GM19324 (cell line): ENCODE results near the gene KIF26B.

ENCODE experiments used
- ATAC-seq: cut with Tn5 transposase; IDR thresholded peaks from one replicate; pipeline ENCODE4 v1.9.1; 2021; ENCODE audit warnings: mild to moderate bottlenecking, moderate library complexity; ENCODE audit not compliant: unreplicated experiment, low FRiP score

KIF26B gene

DNA sequence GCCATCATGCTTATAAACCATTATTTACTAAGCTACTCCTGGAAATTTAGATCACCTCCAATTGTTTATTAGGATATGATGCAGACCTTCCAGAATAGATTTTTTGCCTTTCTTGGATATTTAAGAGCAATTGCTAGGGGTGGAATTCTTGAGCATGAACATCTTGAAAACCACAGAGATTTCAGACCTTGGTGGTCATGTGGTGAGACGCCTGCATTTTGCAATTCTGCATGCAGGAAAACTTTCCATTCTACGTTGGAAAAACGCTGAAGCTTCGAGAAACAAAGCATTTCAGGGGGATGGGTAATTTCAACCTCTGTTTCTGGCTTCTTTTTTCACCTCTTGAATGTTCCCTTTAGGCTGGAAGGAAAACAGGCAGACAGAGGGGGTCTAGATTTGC lies 596.3 kb downstream of the KIF26B start:
- no peak for ATAC-seq

DNA sequence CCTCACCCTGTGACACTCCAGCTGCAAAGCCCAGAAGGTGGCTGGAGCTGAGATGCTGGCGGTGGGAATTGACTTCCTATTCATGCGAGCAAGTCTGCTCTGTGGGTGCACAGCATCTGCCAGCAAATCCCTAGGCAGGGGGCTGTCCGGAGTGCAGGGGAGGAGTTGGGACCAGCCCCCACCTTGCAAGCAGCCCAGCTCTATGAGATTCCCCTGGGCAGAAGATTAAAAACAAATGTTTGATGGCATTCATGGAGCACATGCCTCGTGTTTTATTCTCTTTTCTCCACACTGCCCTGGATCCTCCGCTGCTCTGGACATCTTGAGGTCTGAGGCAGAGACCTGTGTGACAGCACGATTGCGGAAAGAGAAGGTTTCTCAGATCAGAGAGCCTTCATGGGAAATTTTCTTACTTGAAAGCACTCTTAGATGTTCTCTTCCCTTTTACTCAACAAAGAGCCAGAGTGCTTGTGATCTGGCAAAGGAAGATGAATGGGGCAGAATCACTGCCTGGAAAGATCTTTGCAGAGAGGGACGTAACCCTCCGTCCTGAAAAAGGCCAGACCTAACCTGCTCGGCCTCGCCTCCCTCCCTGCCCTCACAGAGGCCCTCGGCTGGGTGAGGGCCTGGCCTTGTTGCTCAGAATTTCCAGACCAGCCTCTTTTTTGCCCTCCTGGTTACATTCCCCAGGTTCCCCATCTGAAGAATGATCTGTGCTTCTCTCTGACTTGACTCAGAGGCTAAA lies 597.1 kb downstream of the KIF26B start:
- ATAC-seq: no peak

DNA sequence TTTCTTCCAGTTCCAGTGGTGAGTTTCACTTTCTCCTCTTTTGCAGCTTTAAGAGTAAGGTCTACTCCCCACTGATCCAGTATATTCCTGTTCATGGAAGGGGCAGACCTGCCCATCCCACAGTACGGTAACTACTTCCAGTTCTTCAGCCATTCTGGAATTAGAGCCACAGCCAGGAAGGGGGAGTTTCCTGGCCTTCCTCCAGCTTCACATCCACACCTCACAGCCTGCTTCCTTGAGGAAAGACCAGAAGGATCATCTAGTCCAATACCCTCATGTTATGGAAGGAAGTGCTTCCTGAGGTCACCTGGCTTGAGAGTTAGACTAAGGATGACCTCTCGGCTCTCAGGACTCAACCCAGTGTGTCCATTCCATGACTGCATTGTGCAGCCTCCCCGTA lies 597.8 kb downstream of the KIF26B start:
- ATAC-seq: no peak

DNA sequence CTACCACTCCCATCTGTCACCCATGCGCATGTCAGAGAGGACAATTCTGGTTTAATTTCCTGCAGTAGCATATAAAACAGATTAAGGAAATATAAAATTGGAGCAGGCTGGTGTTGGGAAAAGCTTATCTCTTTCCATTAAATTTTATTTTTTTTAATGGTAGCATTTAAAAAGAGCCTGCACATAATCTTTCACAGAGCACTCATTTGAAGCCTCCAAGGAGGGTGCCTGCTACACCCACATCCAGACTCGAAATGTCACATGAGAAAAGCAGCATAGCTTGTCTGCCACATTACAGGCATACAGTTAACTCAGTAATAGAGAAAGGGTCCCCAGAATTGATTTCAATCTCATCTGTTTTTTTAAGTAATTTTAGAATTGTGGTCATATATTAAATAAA lies 599.0 kb downstream of the KIF26B start:
- ATAC-seq: no peak

DNA sequence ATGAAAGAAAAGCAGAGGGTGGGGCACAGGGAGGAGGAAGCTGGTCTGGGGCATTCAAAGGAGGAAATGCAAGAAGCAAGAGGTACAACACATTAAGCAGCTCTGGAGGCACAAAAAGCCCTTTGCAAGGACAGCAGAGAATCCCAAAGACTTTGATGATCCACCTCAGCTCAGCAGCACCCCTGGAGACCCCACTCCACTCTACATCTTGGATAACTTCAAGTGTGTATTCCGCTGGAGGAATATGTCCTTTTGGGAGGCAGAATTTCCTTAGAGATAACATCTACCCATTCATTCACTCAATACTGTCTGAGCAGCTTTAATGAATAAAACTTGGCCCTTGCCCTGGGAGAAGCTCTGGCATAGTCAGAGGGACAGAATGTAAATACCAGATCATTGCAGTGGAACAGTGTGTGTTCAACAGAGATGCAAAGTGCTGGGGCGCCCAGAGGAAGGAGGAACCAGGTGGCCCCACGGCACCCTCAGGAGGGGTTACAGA lies 599.7 kb downstream of the KIF26B start:
- no peak for ATAC-seq
